Measurements from ENCODE around the gene TMEM253. TPM values are rescaled to one million over a fixed set of nuclear protein-coding genes. Genes with fewer than 3 reads are reported as not detected.

The TMEM253 gene
- total and polyA plus RNA-seq, 2 experiments from 2014 or later = 4.9 to 5.4 TPM

DNA sequence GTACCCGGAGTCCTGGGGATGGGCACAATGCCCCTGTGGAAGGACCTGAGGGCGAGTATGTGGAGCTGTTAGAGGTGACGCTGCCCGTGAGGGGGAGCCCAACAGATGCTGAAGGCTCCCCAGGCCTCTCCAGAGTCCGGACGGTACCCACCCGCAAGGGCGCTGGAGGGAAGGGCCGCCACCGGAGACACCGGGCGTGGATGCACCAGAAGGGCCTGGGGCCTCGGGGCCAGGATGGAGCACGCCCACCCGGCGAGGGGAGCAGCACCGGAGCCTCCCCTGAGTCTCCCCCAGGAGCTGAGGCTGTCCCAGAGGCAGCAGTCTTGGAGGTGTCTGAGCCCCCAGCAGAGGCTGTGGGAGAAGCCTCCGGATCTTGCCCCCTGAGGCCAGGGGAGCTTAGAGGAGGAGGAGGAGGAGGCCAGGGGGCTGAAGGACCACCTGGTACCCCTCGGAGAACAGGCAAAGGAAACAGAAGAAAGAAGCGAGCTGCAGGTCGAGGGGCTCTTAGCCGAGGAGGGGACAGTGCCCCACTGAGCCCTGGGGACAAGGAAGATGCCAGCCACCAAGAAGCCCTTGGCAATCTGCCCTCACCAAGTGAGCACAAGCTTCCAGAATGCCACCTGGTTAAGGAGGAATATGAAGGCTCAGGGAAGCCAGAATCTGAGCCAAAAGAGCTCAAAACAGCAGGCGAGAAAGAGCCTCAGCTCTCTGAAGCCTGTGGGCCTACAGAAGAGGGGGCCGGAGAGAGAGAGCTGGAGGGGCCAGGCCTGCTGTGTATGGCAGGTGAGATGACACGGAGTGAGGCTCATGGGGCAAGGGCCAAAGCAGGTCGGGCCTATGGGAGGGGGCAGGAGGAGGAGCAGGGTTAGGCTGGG lies 26.2 kb upstream of the TMEM253 start:
- TF ChIP-seq, protein P1, sequence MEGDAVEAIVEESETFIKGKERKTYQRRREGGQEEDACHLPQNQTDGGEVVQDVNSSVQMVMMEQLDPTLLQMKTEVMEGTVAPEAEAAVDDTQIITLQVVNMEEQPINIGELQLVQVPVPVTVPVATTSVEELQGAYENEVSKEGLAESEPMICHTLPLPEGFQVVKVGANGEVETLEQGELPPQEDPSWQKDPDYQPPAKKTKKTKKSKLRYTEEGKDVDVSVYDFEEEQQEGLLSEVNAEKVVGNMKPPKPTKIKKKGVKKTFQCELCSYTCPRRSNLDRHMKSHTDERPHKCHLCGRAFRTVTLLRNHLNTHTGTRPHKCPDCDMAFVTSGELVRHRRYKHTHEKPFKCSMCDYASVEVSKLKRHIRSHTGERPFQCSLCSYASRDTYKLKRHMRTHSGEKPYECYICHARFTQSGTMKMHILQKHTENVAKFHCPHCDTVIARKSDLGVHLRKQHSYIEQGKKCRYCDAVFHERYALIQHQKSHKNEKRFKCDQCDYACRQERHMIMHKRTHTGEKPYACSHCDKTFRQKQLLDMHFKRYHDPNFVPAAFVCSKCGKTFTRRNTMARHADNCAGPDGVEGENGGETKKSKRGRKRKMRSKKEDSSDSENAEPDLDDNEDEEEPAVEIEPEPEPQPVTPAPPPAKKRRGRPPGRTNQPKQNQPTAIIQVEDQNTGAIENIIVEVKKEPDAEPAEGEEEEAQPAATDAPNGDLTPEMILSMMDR (IDR thresholded peaks at IDR 0.05; ENCODE audit: poor library complexity) = no peak
- no peak for TF ChIP-seq EZH2phosphoT487 (IDR thresholded peaks at IDR 0.05; ENCODE audit: low read depth, severe bottlenecking, unreplicated experiment)
- TF ChIP-seq EZH2 (IDR thresholded peaks at IDR 0.05; ENCODE audit: borderline replicate concordance) = no peak
- Histone ChIP-seq H3K9me2 (replicated peaks; ENCODE audit: insufficient read depth) (no peaks in the 10 kb centered on the region), H3K4me2 (no peak overlapping the region), H3K79me2 (peaks cover 27% of the 10 kb centered on the region), H3K36me3 (replicated peaks; ENCODE audit: insufficient read depth, low read depth) (no peaks in the 10 kb centered on the region), H3K27ac (no peak overlapping the region), H3K27me3 (no peaks in the 10 kb centered on the region), H4K20me1 (ENCODE audit: insufficient read depth, poor library complexity, severe bottlenecking) (peaks cover 5% of the 10 kb centered on the region), H3K4me3 (no peak overlapping the region), H3K9me3 (ENCODE audit: low read depth) (no peaks in the 10 kb centered on the region), H3K4me1 (ENCODE audit: insufficient read depth) (peaks cover 13% of the 10 kb centered on the region), H2AFZ (no peak overlapping the region)
- no peak for DNase-seq (ENCODE audit: low spot score)
- WGBS (ENCODE audit: low lambda C conversion rate, missing lambda C conversion rate) = 94% methylated on average over 22 of the region's 26 CpGs

DNA sequence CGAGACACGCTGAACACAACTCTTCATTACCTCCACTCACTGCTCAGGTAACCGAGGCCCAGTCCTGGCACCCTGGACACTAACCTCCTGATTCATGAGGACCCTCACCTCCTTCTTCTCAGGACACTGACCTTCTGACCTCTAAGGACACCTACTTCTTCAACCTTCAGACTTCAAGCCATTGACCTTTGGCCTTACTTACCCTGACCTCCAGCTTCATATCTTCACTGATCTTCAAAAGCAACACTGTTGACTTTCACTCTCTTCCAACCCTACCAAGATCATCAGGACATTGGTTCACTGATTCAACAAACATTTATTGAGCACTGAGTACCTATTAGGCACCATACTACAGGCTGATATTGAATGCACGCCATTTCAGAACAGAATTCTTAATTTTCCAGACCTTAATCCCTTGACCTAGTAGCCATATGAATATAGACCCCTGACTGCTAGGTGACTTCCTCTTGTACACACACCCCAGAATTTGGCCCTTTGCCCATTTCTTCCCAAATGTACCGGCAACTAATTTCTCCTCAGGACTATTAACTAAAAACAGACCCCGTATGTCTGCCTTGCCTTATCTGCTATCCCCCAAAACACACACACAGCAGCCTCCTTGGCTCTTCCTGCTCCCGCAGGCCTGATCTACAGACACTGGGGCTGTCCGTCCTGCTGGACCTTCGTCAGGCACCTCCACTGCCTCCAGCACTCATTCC lies 25.0 kb upstream of the TMEM253 start:
- Histone ChIP-seq H3K36me3 (replicated peaks; ENCODE audit: insufficient read depth, low read depth) (no peaks in the 10 kb centered on the region), H3K9me2 (replicated peaks; ENCODE audit: insufficient read depth) (no peaks in the 10 kb centered on the region), H3K4me3 (no peak overlapping the region), H3K4me2 (no peak overlapping the region), H3K79me2 (peaks cover 24% of the 10 kb centered on the region), H3K4me1 (ENCODE audit: insufficient read depth) (peaks cover 12% of the 10 kb centered on the region), H3K27me3 (no peaks in the 10 kb centered on the region), H3K27ac (no peak overlapping the region), H4K20me1 (ENCODE audit: insufficient read depth, poor library complexity, severe bottlenecking) (peaks cover 5% of the 10 kb centered on the region), H3K9me3 (ENCODE audit: low read depth) (no peaks in the 10 kb centered on the region), H2AFZ (no peak overlapping the region)
- TF ChIP-seq EZH2 (IDR thresholded peaks at IDR 0.05; ENCODE audit: borderline replicate concordance) = no peak
- TF ChIP-seq EZH2phosphoT487 (IDR thresholded peaks at IDR 0.05; ENCODE audit: low read depth, severe bottlenecking, unreplicated experiment) = no peak
- TF ChIP-seq, protein P1 (IDR thresholded peaks at IDR 0.05; ENCODE audit: poor library complexity) = no peak
- DNase-seq (ENCODE audit: low spot score) = no peak
- 86% methylated on average over 9 of the region's 9 CpGs for WGBS (ENCODE audit: low lambda C conversion rate, missing lambda C conversion rate)

DNA sequence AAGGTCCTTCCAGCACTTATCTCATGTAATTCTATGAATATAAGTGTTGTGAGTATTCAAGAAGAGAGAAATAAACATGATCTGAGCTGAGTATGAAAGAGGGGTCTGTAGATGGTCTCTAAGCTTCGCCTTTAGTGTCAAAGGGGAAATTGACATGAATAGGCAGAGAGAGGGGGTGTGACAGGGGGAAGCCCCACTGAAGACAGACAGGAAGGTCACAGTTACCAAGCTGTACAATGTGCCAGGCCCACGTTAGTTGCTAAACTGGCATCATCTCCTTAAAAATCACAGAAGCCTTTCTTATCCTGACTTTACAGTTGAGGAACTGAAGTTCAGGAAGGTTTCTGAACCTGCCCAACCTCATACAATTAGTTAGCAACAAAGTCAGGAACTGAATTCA lies 23.2 kb upstream of the TMEM253 start:
- Histone ChIP-seq H3K27ac (no peak overlapping the region), H4K20me1 (ENCODE audit: insufficient read depth, poor library complexity, severe bottlenecking) (peaks cover 5% of the 10 kb centered on the region)
- 98% methylated on average over 2 of the region's 2 CpGs for WGBS (ENCODE audit: low lambda C conversion rate, missing lambda C conversion rate)

More for the DNA sequence above, 23.2 kb upstream of the TMEM253 start:
- H2AFZ ChIP-seq = no peak overlapping the region
- H3K27me3 ChIP-seq = no peaks in the 10 kb centered on the region
- TF ChIP-seq EZH2 (IDR thresholded peaks at IDR 0.05; ENCODE audit: borderline replicate concordance) = no peak
- TF ChIP-seq EZH2phosphoT487 (IDR thresholded peaks at IDR 0.05; ENCODE audit: low read depth, severe bottlenecking, unreplicated experiment) = no peak
- TF ChIP-seq, protein P1 (IDR thresholded peaks at IDR 0.05; ENCODE audit: poor library complexity) = no peak
- no peaks in the 10 kb centered on the region for H3K36me3 ChIP-seq (replicated peaks; ENCODE audit: insufficient read depth, low read depth)
- H3K9me2 ChIP-seq (replicated peaks; ENCODE audit: insufficient read depth) = no peaks in the 10 kb centered on the region
- DNase-seq (ENCODE audit: low spot score) = no peak
- no peaks in the 10 kb centered on the region for H3K9me3 ChIP-seq (ENCODE audit: low read depth)
- H3K4me3 ChIP-seq = no peak overlapping the region
- H3K4me1 ChIP-seq (ENCODE audit: insufficient read depth) = peaks cover 1% of the 10 kb centered on the region
- peaks cover 19% of the 10 kb centered on the region for H3K79me2 ChIP-seq
- H3K4me2 ChIP-seq = no peak overlapping the region

All from hepatocyte (in vitro differentiated cells).